GM19193 (cell line): ENCODE data around the gene SNAPIN.

Source experiments
- POLR2A ChIP-seq: IDR thresholded peaks from 4 replicates; pipeline ENCODE4 v1.6.1; 2011; ENCODE audit not compliant: insufficient read depth, insufficient read length; ENCODE audit errors: extremely low read depth

Gene SNAPIN

DNA sequence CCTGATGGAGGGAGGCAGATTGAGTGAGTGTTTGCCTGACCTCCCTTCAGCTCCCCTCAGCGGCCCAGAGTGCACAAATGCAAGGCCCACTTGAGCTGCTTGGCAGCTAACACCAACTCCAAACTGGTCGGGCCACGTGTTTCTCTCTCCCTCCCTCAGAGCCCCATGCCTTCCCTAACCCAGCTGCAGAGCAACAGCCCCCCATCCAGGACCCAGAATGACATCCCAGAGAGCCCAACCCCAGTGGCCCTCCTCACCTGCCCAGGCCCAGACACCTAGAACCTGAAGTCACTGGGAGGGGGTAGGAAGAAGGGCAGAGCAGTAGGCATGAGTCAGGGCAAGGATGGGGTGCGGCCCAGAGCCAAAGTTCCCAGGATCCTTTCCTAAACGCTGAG, 41.6 kb upstream of the SNAPIN start:
- TF ChIP-seq POLR2A: no peak

DNA sequence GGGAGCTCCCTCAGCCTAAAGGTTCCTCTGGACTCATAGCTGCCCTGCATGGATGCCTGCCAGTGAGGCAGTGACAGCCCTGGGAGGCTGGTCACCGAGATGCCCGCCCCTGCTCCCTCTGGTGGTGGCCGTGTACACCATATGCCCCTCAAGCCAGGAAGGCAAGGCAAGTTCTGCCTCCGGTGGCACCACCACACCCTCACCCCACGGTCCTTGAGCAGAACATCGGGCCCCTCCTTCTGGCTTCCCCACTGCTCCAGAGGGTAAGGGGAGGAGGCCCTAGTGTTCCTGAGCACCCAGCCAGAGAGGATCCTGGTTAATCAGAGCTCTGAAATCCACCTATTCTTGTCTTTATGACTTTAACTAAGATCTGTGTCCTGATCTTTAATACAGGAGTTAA, 40.8 kb upstream of the SNAPIN start:
- TF ChIP-seq POLR2A: no peak

- no peak for TF ChIP-seq POLR2A
Measured at GRCh38 chr1:153619171-153619570, 39.3 kb upstream of the SNAPIN start.

DNA sequence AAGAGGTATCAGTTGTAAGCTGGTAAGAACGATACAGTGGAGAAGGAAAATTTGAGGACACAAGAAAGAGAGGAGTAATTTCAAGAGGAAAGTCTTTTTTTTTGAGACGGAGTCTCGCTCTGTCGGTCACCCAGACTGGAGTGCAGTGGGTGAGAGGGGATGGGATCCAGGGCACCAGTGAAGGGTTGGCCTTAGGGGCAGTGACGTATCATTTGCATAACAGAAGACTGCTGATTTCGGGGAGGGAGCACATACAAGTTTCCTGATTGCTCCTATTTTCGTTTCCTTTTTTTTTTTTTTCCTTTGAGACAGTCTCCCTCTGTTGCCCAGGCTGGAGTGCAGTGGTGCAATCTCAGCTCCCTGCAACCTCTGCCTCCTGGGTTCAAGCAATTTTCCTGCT, 35.4 kb upstream of the SNAPIN start:
- TF ChIP-seq POLR2A: no peak

DNA sequence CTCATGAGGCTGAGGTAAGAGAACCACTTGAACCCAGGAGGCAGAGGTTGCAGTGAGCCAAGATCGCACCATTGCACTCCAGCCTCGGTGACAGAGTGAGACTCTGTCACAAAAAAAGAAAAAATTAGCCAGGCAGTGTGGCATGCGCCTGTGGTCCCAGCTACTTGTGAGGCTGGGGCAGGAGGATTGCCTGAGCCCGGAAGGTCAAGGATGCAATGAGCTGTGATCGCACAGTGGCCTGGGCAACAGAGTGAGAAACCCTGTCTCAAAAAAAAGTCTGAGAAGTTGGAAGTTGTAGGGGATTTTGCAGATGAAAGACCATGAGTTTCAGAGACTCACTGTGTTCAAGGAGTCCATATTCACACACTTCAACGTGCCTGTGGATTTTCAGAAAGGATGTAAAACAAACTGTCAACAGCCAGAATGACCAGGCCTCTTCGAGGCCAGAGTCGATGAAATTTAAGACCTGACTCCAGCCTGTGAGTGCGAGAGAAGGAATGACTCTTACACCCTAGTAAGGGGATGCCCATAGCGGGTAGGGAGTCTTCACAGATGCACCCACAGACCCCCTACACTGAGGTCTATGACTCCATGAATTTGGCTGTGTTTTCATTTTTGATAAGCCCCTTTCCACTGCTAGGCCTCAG, 33.4 kb upstream of the SNAPIN start:
- TF ChIP-seq POLR2A: no peak

- no peak for TF ChIP-seq POLR2A
Measured at GRCh38 chr1:153626477-153626903, 32.0 kb upstream of the SNAPIN start.

DNA sequence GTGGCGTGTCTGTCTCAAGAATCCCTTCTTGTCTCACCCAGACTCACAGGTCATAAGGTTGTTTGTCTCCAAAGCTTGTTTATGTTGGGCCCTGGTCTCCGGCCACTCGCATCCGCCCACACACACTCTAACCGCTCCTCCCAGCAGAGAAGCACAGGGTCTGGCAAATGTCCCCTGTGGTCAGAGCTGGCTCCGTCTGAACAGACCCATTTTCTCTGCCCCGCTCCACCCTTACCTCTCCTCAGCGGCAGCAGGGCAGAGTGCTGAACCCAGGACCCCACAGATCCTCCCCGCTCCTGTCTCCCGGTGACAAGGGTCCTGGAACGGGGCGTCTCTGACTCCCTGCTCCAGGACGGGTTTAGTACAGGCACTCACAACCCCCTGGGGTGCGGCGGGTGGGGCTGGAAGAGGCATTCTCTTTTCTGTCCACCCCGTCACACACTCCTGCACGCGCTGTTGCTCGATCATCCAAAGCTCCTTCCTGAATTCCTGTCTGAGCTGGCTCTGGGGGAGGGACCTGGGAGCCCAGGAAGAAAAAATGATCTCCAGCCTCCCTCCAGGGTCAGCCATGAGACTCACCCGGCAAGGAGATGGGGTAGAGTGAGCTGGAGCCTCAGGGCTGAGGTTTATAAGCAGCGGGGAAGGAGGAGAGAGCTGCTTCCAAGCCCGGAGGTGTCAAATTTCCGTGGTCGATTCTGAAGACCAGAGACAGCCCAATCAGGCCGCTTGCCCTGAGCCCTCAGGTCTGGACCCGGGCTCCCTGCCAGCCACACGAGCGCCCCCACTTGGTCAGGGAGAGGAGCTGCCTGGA, 31.4 kb upstream of the SNAPIN start, which contains the start of gene S100A13:
S100A13 (minus strand) TSS at position 602 of the 811 bp plus-strand sequence. CDS start 1,033 bp downstream, outside the sequence.
- TF ChIP-seq POLR2A: no peak

DNA sequence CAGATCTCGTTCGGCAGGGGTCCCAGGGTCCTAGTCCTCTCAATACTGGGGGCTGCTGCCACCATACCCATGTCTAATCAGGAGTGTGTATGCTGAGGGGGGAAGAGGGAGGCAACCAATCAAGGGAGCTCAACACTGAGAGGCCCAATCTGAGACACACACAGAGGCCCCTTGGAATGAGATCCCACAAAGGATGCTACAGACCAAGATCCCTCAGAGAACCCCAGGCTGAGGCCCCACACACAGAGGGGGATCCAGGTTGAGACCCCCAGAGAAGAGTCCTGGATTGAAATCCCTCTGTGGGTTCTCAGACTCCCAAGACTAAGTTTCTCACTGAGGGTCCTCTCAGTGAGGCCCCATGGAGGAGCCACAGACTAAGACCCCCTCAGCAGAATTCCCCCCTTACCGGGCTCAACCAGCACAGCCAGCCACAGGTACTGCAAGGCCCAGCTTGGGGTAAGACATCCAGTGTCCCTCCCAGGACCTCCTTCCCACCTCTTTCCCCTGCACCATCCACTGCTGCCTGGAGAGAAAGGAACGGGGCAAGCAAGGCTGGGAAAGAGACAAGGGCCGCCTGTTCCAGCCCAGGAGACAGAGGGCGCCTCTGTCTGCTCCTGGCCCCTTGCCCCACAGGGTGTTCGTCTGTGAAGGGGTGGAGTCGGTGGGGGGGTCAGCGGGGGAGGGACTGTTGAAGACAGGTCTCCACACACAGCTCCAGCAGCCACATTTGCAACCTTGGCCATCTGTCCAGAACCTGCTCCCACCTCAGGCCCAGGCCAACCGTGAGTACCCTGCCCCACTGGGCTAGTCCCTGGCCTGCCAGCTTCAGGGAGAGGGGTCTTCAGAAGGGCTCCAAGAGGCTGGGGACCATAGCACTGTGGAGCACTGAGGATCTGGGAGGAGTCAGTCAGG, 30.5 kb upstream of the SNAPIN start, which contains the start of gene S100A1:
S100A1 (plus strand) TSS at position 720 of the 912 bp plus-strand sequence. CDS start 2,088 bp downstream, outside the sequence.
- no peak for TF ChIP-seq POLR2A

DNA sequence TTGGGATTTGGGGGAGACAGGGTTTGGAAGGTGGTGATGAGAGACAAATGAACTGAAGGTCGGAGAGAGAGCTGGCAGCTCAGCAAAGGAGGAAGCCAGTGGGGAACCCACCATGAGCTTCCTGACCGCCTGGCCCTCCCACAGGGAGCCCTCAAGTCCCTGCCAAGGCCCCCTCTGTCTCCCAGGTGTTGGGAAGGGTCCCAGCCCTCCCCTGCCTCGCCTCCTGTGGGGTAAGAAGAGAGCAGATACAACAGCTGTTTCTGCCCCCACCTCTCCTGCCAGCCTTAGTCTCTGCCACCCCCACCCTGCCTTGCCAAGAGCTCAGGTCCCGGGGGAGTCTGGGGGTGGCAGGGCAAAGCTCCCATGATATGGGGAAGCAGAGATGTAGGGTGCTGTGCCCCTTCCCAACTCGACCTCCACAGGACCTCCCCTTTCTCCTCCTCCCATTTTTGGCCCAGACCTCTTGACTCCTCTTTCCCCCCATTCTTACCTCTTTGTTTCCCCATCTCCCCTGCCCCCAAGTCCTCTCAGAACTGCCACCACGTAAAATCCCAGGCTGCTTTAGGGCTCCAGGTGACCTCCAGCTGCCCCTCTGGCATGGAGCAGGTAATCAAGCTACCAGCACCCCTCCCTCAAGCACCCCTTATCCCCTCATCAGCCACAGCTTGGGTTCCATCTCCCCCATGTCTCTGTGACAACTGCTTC, 29.7 kb upstream of the SNAPIN start:
- no peak for TF ChIP-seq POLR2A

- no peak for TF ChIP-seq POLR2A
Measured at GRCh38 chr1:153629343-153629665, 29.2 kb upstream of the SNAPIN start.

DNA sequence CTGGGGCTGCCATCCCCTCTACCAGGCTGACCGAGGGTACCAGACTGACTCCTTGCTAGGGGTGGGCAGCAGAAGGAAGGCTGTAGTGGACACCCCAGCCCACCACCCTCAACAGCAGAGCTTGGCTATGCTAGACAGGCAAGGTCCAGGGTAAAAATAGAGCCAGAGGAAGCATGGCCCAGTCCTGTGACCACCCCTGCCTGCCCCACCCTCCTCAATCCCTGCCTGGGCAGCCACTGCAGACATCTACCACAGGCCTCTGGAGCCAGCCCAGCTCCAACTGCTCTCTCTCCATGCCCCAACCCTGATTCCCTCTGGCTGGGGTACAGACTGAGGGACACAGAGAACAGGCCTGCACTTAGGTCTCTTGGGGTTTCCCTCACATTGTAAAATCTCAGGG, 28.5 kb upstream of the SNAPIN start:
- TF ChIP-seq POLR2A: no peak

- TF ChIP-seq POLR2A: no peak
Measured at GRCh38 chr1:153630384-153630783, 28.1 kb upstream of the SNAPIN start.

- no peak for TF ChIP-seq POLR2A
Measured at GRCh38 chr1:153631047-153632022, 27.2 kb upstream of the SNAPIN start.
